Erythroblast (primary cell): ENCODE data around the gene ORC1.

Experiments
- GATA1 ChIP-seq: IDR thresholded peaks from 2 replicates; pipeline ENCODE4 v1.6.1; 2011; ENCODE audit warnings: low read depth, mild to moderate bottlenecking, control low read depth, low read length, moderate library complexity
- POLR2A ChIP-seq: IDR thresholded peaks from 2 replicates; pipeline ENCODE4 v1.6.1; 2011; ENCODE audit warnings: mild to moderate bottlenecking, low read length

DNA sequence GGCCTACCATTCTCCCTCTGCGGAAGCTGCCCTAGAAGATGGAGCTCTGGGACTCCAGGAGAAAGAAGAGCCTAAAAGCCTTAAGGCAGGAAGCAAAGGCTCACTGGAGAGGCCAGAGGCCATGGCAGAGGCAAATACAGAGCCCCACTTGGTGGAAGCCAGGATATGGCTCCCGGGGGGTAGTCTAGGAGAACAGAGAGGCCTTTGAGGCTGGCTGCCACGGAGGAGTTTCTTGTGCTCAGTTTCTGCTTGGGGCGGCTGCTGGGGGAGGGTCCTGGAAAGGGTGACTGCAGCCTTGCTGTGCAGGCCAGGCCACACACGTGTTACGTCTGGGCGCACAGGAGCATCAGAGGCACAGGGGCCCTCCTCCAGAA, 43.6 kb downstream of the ORC1 start:
- TF ChIP-seq POLR2A (no peak), GATA1 (no peak)
